SK-N-SH (cell line): ENCODE results near the gene ACAD10. TPM values are rescaled to one million over a fixed set of nuclear protein-coding genes. Genes with fewer than 3 reads are reported as not detected.
"Not testable (repeated sequence)": the region's sequence is repeated elsewhere in the genome, so short reads cannot be mapped to it uniquely, and the experiment has no call there.

Experiments
- CTCF ChIA-PET: fragments of 300-600, 350-600 bp; formaldehyde crosslinking; extraction: SDS; loops from one replicate; lab custom pipeline; 2021; lab: Yijun Ruan, JAX
- POLR2A ChIA-PET: fragments of 350-600 bp; sonication (Branson Sonifier 250); formaldehyde crosslinking; extraction: SDS; loops from one replicate; lab custom pipeline; 2020; ENCODE audit warnings: antibody characterized with exemption, inconsistent platforms; lab: Yijun Ruan, JAX
- DNase-seq: peaks from one replicate; pipeline ENCODE4 v3.0.0; 2012
- H2AFZ ChIP-seq: fragments of 200-600 bp; sonication (generic); 2 replicates; pipeline ENCODE4 v1.8.1; 2016; ENCODE audit warnings: antibody characterized with exemption, mild to moderate bottlenecking, low read depth
- H3F3A ChIP-seq: fragments of 200-600 bp; sonication (generic); replicated peaks from 2 replicates; pipeline ENCODE3; 2016; ENCODE audit warnings: antibody characterized with exemption, mild to moderate bottlenecking; ENCODE audit not compliant: insufficient read depth
- H3K27ac ChIP-seq, 2 experiments: fragments of 200-500 bp in 1 of 2; fragments of 200-600 bp in 1 of 2; sonication (Bioruptor generic) in 1 of 2; sonication (generic), shearing (Covaris generic) in 1 of 2; 2 replicates each; pipeline versions ENCODE4 v1.5.1 to v1.6.1; 2014 to 2016; ENCODE audit warnings: low read depth in 2 of 2, inconsistent platforms in 1 of 2, low read length in 1 of 2, mild to moderate bottlenecking in 1 of 2, mixed read lengths in 1 of 2
- H3K27me3 ChIP-seq: fragments of 200-600 bp; sonication (generic), shearing (Covaris generic); 2 replicates; pipeline ENCODE4 v1.6.1; 2016; ENCODE audit warnings: mixed run types; ENCODE audit not compliant: insufficient read depth
- H3K36me3 ChIP-seq, 2 experiments: fragments of 200-500 bp in 1 of 2; fragments of 200-600 bp in 1 of 2; sonication (Bioruptor generic) in 1 of 2; sonication (generic) in 1 of 2; replicated peaks in 1 of 2; 2 replicates each; pipeline versions ENCODE3 to v1.5.1; 2014 to 2016; ENCODE audit warnings: low read length in 1 of 2, mild to moderate bottlenecking in 1 of 2; ENCODE audit not compliant: insufficient read depth in 2 of 2, control insufficient read depth in 1 of 2
- H3K4me1 ChIP-seq, 2 experiments: fragments of 200-500 bp in 1 of 2; fragments of 200-600 bp in 1 of 2; sonication (Bioruptor generic) in 1 of 2; sonication (generic), shearing (Covaris generic) in 1 of 2; 2 replicates each; pipeline versions ENCODE4 v1.5.1 to v1.6.1; 2014 to 2016; ENCODE audit warnings: low read depth in 1 of 2, low read length in 1 of 2, mixed run types in 1 of 2; ENCODE audit not compliant: insufficient read depth in 2 of 2, control insufficient read depth in 1 of 2
- H3K4me2 ChIP-seq: fragments of 200-600 bp; sonication (generic), shearing (Covaris generic); 2 replicates; pipeline ENCODE4 v1.6.1; 2017; ENCODE audit warnings: mixed run types
- H3K4me3 ChIP-seq, 2 experiments: fragments of 200-500 bp in 1 of 2; fragments of 200-600 bp in 1 of 2; sonication (Bioruptor generic) in 1 of 2; sonication (generic), shearing (Covaris generic) in 1 of 2; 2 replicates each; pipeline versions ENCODE4 v1.5.1 to v1.8.1; 2014 to 2016; ENCODE audit warnings: low read depth in 2 of 2, inconsistent platforms in 1 of 2, low read length in 1 of 2, mild to moderate bottlenecking in 1 of 2, mixed read lengths in 1 of 2, moderate library complexity in 1 of 2
- H3K79me2 ChIP-seq: fragments of 200-600 bp; sonication (generic); 2 replicates; pipeline ENCODE4 v1.8.1; 2017; ENCODE audit warnings: mild to moderate bottlenecking; ENCODE audit not compliant: insufficient read depth
- H3K9ac ChIP-seq: fragments of 200-600 bp; sonication (generic); 2 replicates; pipeline ENCODE4 v1.6.1; 2017; ENCODE audit warnings: mixed run types
- H3K9me2 ChIP-seq: fragments of 200-600 bp; sonication (generic); 2 replicates; pipeline ENCODE4 v1.6.1; 2017; ENCODE audit warnings: mixed run types
- H3K9me3 ChIP-seq: fragments of 200-600 bp; sonication (generic); 2 replicates; pipeline ENCODE4 v1.6.1; 2017; ENCODE audit warnings: mixed run types, mild to moderate bottlenecking, moderate library complexity
- H4K20me1 ChIP-seq: fragments of 200-600 bp; sonication (generic); 2 replicates; pipeline ENCODE4 v1.6.1; 2017; ENCODE audit warnings: mild to moderate bottlenecking, mixed run types; ENCODE audit not compliant: insufficient read depth
- ELF1 ChIP-seq: IDR thresholded peaks from 2 replicates; pipeline ENCODE4 v1.4.0; 2012
- EZH2phosphoT487 ChIP-seq: fragments of 200-600 bp; sonication (generic); IDR thresholded peaks from 2 replicates; pipeline ENCODE4 v1.6.1; 2017; ENCODE audit warnings: low read depth, mixed run types, mild to moderate bottlenecking, antibody characterized with exemption, moderate library complexity, borderline replicate concordance
- FOXM1 ChIP-seq: IDR thresholded peaks from 2 replicates; pipeline ENCODE4 v1.4.0; 2012; ENCODE audit warnings: low read depth, mild to moderate bottlenecking
- GABPA ChIP-seq: IDR thresholded peaks from 2 replicates; pipeline ENCODE4 v1.4.0; 2012; ENCODE audit warnings: low read depth, mild to moderate bottlenecking
- IRF3 ChIP-seq: fragments of 150-350 bp; IDR thresholded peaks from 2 replicates; pipeline ENCODE4 v1.6.1; 2016; ENCODE audit warnings: mild to moderate bottlenecking, low read depth, low read length
- MAX ChIP-seq: IDR thresholded peaks from 2 replicates; pipeline ENCODE4 v1.4.0; 2012; ENCODE audit warnings: low read depth
- RCOR1 ChIP-seq: fragments of 150-350 bp; IDR thresholded peaks from 2 replicates; pipeline ENCODE4 v1.6.1; 2017; ENCODE audit warnings: antibody characterized with exemption, low read length
- REST ChIP-seq: IDR thresholded peaks from 2 replicates; pipeline ENCODE4 v1.6.1; 2012; ENCODE audit warnings: mild to moderate bottlenecking, low read depth, low read length, moderate library complexity
- RFX5 ChIP-seq: IDR thresholded peaks from 2 replicates; pipeline ENCODE4 v1.6.1; 2012; ENCODE audit warnings: mild to moderate bottlenecking, improper control_type of control experiment, low read length
- SMC3 ChIP-seq: IDR thresholded peaks from 2 replicates; pipeline ENCODE4 v1.6.1; 2012; ENCODE audit warnings: low read depth, low read length, improper control_type of control experiment
- TCF12 ChIP-seq: IDR thresholded peaks from 2 replicates; pipeline ENCODE4 v1.4.0; 2012
- WGBS: methylation state at CpG from one replicate; pipeline ENCODE4 v1.1.6; 2017; ENCODE audit warnings: low lambda C conversion rate; 5-methylcytosine and 5-hydroxymethylcytosine counted together
- polyA plus RNA-seq, 3 experiments: library from polyadenylated mRNA; depleted of rRNA; stranded (reverse); fragments of >200 nt; gene quantifications; 2 replicates each; pipeline ENCODE4 v1.2.3, GENCODE V29; 2012

The ACAD10 gene
- polyA plus RNA-seq, 1 of the 3 experiments (the other 2 are of a cell fraction), result 24.6 TPM

GRCh38 chr12:111761099-111761498, 75.2 kb downstream of the ACAD10 start:
- no peaks in the 10 kb centered on the region for H3K27me3 ChIP-seq
- H3K9me2 ChIP-seq, result no peaks in the 10 kb centered on the region
- DNase-seq, result no peak
- H3K4me3 ChIP-seq, result no peak overlapping the region
- POLR2A ChIA-PET, result no interaction called here
- no peaks in the 10 kb centered on the region for H3K79me2 ChIP-seq
- TF ChIP-seq RFX5 (no peak), FOXM1 (no peak), EZH2phosphoT487 (no peak), REST (no peak), RCOR1 (no peak), GABPA (no peak), MAX (no peak), ELF1 (no peak), IRF3 (no peak)
- no peaks in the 10 kb centered on the region for H3K9me3 ChIP-seq
- H2AFZ ChIP-seq, result no peak overlapping the region
- H3K36me3 ChIP-seq, result peaks cover 0 to 2% of the 10 kb centered on the region in 2 experiments
- no peaks in the 10 kb centered on the region for H3F3A ChIP-seq
- CTCF ChIA-PET, result interaction anchor here (0.7 to 3.9 kb wide), 4 partner anchors 8 to 720 kb away, joined by 3 to 21 read pairs (median 4); no protein-coding TSS in a partner anchor
- no peak overlapping the region for H3K9ac ChIP-seq
- no peaks in the 10 kb centered on the region for H4K20me1 ChIP-seq
- H3K27ac ChIP-seq, result no peak overlapping the region
- H3K4me1 ChIP-seq, result peaks cover 0 to 12% of the 10 kb centered on the region in 2 experiments; a peak in 1 of 4 replicates
- WGBS, result 69% methylated on average over 5 of the region's 5 CpGs
- no peak overlapping the region for H3K4me2 ChIP-seq

GRCh38 chr12:111761706-111762105, 75.9 kb downstream of the ACAD10 start:
- Histone ChIP-seq H3K4me1 (peaks cover 0 to 16% of the 10 kb centered on the region in 2 experiments; a peak in 1 of 4 replicates), H3K9me3 (no peaks in the 10 kb centered on the region), H3K4me3 (no peak overlapping the region), H3K9me2 (no peaks in the 10 kb centered on the region), H2AFZ (no peak overlapping the region), H3K79me2 (no peaks in the 10 kb centered on the region), H3K27ac (no peak overlapping the region)
- POLR2A ChIA-PET, result no interaction called here
- 87% methylated on average over 3 of the region's 3 CpGs for WGBS
- TF ChIP-seq TCF12 (no peak), SMC3 (no peak)
- TF ChIP-seq, all 33 proteins: peak for 0
- H4K20me1 ChIP-seq, result no peaks in the 10 kb centered on the region
- H3K27me3 ChIP-seq, result no peaks in the 10 kb centered on the region
- CTCF ChIA-PET, result interaction anchor here (1.1 to 3.9 kb wide), 2 partner anchors 8 to 51 kb away, joined by 4 to 21 read pairs; no protein-coding TSS in a partner anchor
- H3K9ac ChIP-seq, result no peak overlapping the region
- H3F3A ChIP-seq, result no peaks in the 10 kb centered on the region
- no peak overlapping the region for H3K4me2 ChIP-seq
- DNase-seq, result no peak
- peaks cover 0 to 2% of the 10 kb centered on the region in 2 experiments for H3K36me3 ChIP-seq

- H3K4me2 ChIP-seq, H4K20me1 ChIP-seq, H3F3A ChIP-seq, H3K4me3 ChIP-seq, DNase-seq, H3K9ac ChIP-seq, H3K36me3 ChIP-seq, H3K9me2 ChIP-seq, H3K27ac ChIP-seq, H3K9me3 ChIP-seq, H2AFZ ChIP-seq, H3K27me3 ChIP-seq: not testable (repeated sequence)
- peaks cover 0 to 11% of the 10 kb centered on the region in 2 experiments; a peak in 1 of 4 replicates for H3K4me1 ChIP-seq
- POLR2A ChIA-PET, result interaction anchor here (0.7 kb wide), 1 partner anchor 9 kb away, joined by 3 read pairs; no protein-coding TSS in a partner anchor
- H3K79me2 ChIP-seq, result peaks cover 10% of the 10 kb centered on the region; the same call in 1 of the 2 replicates
- WGBS, result 78% methylated on average over 10 of the region's 10 CpGs
- CTCF ChIA-PET, result interaction anchor here (0.7 to 3.9 kb wide), 3 partner anchors 10 to 49 kb away, joined by 3 to 21 read pairs (median 6); no protein-coding TSS in a partner anchor
Measured at GRCh38 chr12:111763552-111763951, 77.7 kb downstream of the ACAD10 start.
